GM12864 (cell line): ENCODE results near the gene ZNF710.
"Not testable (repeated sequence)": the region's sequence is repeated elsewhere in the genome, so short reads cannot be mapped to it uniquely, and the experiment has no call there.

Source experiments
- DNase-seq: peaks from one replicate; pipeline ENCODE4 v3.0.0-alpha.2; 2011; ENCODE audit warnings: low read depth
- H3K4me3 ChIP-seq: 2 replicates; pipeline ENCODE4 v1.5.1; 2011; ENCODE audit warnings: mild to moderate bottlenecking, low read depth, low read length, control low read depth
- CTCF ChIP-seq: IDR thresholded peaks from 2 replicates; pipeline ENCODE4 v1.5.1; 2011; ENCODE audit warnings: low read depth, mild to moderate bottlenecking, moderate library complexity, low read length, control low read depth, inconsistent platforms; ENCODE audit errors: missing control alignments

Gene ZNF710

GRCh38 chr15:90001062-90001682, at the start of gene ZNF710:
TSS of gene ZNF710 (plus strand) at chr15:90001324. CDS start at chr15:90067138, 65,814 bp downstream.
- peak; percentile 41 for DNase-seq
- no peak for TF ChIP-seq CTCF
- peak within 1 kb of the TSS; percentile 82 for H3K4me3 ChIP-seq

DNA sequence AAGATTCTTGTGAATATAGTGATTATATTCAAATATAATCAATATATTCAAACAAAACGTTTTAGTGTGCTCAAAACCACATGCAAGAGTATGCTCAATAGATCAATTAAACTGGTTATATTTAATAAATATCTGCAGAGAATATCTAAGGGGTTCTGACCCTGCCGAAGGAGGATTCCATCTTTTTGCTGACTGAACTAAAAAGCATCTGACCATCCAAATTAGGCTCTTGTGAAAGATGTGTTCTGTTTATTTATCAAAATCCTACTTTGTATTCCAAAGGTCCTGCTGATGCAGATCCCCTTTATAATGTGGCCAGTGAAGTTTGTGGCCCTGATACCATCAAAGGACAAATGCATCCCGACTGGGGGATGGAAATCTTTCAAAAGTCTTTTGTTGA, 46.6 kb upstream of the ZNF710 start:
- TF ChIP-seq CTCF = no peak
- H3K4me3 ChIP-seq = no peak overlapping the region
- no peak for DNase-seq

GRCh38 chr15:89955449-89955998, 45.6 kb upstream of the ZNF710 start:
- not testable (repeated sequence) for H3K4me3 ChIP-seq, DNase-seq

- H3K4me3 ChIP-seq = no peak overlapping the region
- no peak for DNase-seq
- TF ChIP-seq CTCF = no peak
Measured at GRCh38 chr15:89958107-89958805, 42.9 kb upstream of the ZNF710 start.

DNA sequence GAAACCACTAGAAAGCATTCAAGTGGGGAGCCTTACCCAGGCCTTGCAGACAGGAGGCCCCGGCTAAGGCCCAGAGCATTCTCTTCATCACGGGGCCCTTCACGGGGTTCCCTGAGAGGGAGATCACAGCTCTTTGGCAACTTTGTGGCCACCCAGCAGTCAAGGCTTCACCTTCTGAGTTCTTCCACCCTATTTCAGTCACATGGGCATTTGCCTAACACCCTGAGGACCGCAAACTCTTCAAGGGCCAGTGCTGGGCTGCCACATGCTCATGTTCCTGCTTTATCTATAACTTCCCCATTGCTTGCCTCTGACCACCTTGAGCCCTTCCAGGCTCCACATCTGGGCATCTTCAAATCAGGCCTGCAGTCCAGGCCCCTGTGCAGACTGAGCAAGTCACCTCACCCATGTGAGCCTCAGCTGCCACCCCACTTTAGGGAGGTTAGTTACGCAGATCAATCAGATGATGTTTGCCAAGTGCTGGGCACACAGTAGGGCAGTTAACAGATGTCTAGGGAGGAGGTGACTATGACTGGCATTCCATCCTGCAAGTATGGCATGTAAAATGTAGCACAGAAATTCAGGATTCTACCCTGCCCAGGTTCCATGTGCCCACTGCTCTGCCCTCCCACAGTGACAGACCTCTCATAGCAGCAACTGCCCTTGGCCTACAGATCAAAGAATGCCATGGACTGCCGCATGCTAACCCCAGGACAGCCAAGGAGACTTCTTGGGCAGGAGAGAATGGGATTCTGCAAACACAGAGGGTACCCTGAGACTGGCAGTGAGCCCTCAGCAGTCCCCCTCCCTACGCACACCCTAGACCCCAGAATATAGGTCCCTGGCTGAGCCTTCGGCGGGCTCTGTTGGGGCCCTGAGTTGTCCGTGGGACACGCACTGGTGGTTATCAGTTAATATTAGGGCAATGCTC, 37.6 kb upstream of the ZNF710 start:
- no peak for TF ChIP-seq CTCF

DNA sequence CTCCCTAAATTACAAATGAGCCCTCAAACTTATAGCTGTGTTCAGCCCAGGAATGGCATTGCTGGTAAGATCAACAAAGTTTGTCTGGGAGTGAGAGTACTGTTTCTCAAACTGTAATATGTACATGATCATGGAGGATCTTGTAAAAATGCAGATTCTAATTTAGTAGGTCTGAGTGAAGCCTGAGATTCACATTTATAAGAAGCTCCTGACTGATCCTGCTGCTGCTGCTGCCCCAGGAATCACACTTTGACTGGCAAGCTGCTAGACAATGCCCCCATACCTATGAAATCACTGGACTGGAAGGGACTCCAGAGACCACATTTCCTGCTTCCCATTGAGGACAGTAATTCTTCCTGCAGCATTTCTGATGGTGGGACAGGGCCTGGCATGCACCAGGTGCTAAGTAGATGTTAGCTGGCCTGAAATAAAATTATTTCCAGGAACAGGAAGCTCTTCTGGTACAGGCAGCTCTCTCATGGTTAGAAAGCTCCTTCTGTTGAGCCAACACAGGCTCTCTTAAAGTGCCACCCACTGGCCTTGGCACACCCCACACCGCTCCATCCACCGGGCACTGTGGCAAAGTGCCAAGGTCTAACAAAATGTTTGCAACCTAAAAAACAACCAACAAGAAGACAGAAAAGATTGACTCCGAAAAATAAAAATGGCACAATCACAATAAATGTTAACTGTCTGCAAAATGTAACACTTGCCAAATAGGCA, 36.7 kb upstream of the ZNF710 start:
- no peak for TF ChIP-seq CTCF

More for the DNA sequence above, 37.6 kb upstream of the ZNF710 start:
- H3K4me3 ChIP-seq = no peak overlapping the region
- DNase-seq = no peak

More for the DNA sequence above, 36.7 kb upstream of the ZNF710 start:
- DNase-seq = no peak
- no peak overlapping the region for H3K4me3 ChIP-seq
